HuH-7.5 (cell line): ENCODE measurements around the gene GGT7.
A peak's percentile ranks its signal among the peaks of the same experiment; 100 is the strongest.
"Not testable (repeated sequence)": the region's sequence is repeated elsewhere in the genome, so short reads cannot be mapped to it uniquely, and the experiment has no call there.

Experiments
- DNase-seq: peaks from one replicate; pipeline ENCODE4 v3.0.0; 2011; ENCODE audit warnings: low spot score

Gene GGT7

GRCh38 chr20:34848597-34848996 lies 24.1 kb downstream of the GGT7 start:
- no peak for DNase-seq

GRCh38 chr20:34843421-34843820 lies 29.2 kb downstream of the GGT7 start:
- DNase-seq, result no peak

DNA sequence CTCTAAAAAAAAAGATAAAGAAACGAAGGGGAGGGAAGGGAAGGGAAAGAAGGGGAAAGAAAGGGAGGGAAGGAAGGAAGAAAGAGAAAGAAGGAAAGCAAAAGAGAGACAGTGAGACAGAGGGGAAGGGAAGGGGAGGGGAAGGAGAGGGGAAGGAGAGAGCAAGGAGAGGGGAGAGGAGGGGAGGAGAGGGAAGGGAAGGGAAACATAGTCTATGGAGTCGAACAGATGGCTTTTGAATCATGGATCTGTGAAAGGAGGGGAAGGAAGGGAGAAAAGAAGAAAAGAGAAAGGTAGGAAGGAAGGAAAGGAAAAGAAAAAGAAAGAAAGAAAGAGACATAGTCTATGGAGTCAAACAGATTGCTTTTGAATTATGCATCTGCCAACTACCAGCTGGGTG lies 30.5 kb downstream of the GGT7 start:
- no peak for DNase-seq

- DNase-seq, result no peak
Observed at GRCh38 chr20:34834459-34834893, 38.2 kb downstream of the GGT7 start.

GRCh38 chr20:34831936-34832335 lies 40.7 kb downstream of the GGT7 start:
- no peak for DNase-seq

- no peak for DNase-seq
Observed at GRCh38 chr20:34829191-34829590, 43.5 kb downstream of the GGT7 start.

GRCh38 chr20:34825530-34826362 lies 46.9 kb downstream of the GGT7 start, which contains the start of gene NCOA6:
Gene NCOA6, minus strand, starts transcription at chr20:34825651. Its CDS starts 43,296 bp downstream, at chr20:34782355.
- DNase-seq, result peak; percentile 82

- peak; percentile 51 for DNase-seq
Observed at GRCh38 chr20:34824806-34825529, 47.7 kb downstream of the GGT7 start.

- peak; percentile 86 for DNase-seq
Observed at GRCh38 chr20:34824452-34824805, 48.2 kb downstream of the GGT7 start.

DNA sequence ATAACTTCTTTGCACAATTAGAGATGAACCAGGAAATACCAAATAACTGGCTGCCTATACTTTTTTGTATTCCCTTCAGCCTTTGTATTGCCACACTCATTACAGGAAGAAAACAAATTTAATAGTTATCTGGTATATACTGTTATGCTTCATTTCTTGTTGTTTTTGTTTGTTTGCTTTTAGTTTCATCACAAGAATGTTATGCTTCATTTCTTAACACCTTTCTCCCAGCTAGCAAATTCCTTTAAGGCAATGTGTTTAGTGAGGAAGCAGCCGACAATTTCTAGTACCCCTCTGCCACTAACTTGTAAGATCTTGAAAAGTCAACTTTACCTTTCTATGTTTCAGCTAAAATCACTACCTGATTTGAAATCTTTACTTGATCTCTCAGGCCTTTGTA lies 48.6 kb downstream of the GGT7 start:
- no peak for DNase-seq

DNA sequence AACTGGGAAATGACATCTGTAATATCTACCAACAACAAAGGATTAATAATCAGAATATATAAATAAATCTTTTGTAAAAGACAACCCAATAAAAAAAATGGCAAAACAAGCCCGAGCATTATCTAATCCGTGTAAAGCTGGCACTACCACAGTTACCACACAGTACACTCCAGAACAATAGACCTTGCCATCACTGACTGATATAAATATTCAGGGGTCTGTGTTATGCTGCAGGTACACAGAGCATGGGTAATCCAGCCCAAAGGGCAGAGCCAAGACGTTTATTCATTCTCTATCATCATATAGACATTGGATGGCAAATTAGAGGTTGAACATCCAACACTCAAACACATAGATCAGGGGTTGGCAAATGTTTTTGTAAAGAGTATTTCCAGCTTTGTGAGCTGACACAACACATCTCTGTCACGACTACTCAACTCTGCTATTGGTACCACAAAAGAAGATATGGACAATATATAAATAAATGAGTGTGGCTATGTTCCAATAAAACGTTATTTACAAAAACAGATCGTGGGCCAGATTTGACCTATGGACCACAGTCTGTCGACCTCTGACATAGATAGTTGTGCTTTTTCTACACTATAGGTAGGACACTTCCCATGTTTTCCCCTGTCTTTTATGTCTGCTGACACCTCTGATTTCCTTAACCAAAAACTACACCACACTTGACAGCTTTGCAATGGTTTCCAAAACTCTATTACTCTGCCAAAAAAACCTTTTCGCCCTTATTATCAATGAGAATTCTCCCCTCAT lies 51.7 kb downstream of the GGT7 start:
- no peak for DNase-seq

- no peak for DNase-seq
Observed at GRCh38 chr20:34817801-34818200, 54.9 kb downstream of the GGT7 start.

GRCh38 chr20:34817072-34817471 lies 55.6 kb downstream of the GGT7 start:
- no peak for DNase-seq

GRCh38 chr20:34815636-34816035 lies 57.0 kb downstream of the GGT7 start:
- DNase-seq, result no peak

GRCh38 chr20:34808583-34808982 lies 64.1 kb downstream of the GGT7 start:
- no peak for DNase-seq

DNA sequence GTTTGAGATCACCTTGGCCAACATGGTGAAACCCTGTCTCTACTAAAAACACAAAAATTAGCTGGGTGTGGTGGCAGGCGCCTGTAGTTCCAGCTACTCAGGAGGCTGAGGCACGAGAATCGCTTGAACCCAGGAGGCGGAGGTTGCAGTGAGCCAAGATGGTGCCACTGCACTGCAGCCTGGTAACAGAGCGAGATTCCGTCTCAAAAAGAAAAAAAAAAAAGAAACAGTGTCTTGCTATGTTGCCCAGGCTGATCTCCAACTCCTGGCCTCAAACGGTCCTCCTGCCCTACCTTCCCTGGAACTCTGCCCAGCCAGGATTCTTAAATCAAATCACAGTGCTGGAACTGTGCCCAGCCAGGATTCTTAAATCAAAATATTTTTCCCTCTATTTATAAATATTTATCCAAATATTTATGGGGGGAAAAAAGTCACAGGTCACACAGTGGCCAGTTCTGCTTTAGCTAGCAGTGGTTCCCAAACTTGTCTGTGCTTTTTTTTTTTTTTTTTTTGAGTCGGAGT lies 64.7 kb downstream of the GGT7 start:
- not testable (repeated sequence) for DNase-seq

GRCh38 chr20:34806255-34806654 lies 66.4 kb downstream of the GGT7 start:
- no peak for DNase-seq

DNA sequence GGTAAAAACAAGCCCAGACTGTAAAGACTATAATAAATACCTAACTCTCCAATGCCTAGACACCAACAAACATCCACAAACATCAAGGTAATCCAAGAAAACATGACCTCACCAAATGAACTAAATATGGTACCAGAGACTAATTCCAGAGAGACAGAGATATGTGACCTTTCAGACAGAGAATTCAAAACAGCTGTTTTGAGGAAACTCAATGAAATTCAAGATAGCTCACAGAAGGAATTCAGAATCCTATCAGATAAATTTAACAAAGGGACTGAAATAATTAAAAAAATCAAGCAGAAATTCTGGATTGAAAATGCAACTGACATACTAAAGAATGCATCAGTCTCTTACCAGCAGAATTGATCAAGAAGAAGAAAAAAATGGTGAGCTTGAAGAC lies 73.8 kb downstream of the GGT7 start:
- no peak for DNase-seq

DNA sequence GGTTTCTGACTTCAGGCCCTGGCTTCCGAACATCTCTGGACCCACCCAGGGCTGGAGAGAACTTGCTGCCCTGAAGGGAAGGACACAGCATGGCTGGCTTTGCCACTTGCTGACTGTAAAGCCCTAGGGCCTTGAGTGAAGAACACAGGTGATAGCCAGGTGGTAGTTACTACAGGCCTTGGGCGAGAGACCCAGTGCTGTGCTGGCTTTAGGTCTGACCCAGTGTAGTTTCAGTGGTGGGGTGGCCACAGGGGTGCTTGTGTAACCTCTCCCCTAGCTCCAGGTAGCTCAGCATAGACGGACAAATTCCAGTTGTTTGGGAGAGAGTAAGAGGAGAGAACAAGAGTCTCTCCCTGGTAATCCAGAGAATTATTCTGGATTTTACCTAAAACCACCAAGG lies 74.3 kb downstream of the GGT7 start:
- DNase-seq, result no peak

- DNase-seq, result no peak
Observed at GRCh38 chr20:34797012-34797995, 75.4 kb downstream of the GGT7 start.
